ENCODE results near the gene MIP.
"Not testable (repeated sequence)": the region's sequence is repeated elsewhere in the genome, so short reads cannot be mapped to it uniquely, and the experiment has no call there.

MIP gene

DNA sequence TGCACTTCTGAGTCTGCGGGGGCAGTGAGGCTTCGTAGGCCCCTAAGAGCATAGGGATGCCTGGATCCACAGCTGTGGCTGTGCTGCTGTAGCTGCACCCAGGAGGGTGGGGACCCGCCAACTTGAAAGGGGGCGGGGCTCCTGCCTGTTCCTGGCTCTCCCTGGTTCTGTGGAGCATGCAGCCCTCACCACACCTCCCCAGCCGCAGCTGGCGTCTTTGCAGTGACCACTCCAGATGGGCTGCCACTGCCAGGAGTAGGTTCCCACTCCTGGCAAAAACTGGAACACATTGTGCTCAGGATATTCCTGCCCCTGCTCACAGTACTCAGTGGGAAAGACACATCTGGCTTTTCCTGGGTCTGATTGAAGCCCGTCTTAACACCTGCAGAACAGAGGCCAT, 41.1 kb downstream of the MIP start:
- TF ChIP-seq CTCF (IDR thresholded peaks at IDR 0.05; ENCODE audit: insufficient read depth, low read depth, low read length, missing control alignments) = no peak
- DNase-seq (ENCODE audit: low read depth) = no peak
- no peak overlapping the region for H3K4me3 ChIP-seq (ENCODE audit: low read length)

DNA sequence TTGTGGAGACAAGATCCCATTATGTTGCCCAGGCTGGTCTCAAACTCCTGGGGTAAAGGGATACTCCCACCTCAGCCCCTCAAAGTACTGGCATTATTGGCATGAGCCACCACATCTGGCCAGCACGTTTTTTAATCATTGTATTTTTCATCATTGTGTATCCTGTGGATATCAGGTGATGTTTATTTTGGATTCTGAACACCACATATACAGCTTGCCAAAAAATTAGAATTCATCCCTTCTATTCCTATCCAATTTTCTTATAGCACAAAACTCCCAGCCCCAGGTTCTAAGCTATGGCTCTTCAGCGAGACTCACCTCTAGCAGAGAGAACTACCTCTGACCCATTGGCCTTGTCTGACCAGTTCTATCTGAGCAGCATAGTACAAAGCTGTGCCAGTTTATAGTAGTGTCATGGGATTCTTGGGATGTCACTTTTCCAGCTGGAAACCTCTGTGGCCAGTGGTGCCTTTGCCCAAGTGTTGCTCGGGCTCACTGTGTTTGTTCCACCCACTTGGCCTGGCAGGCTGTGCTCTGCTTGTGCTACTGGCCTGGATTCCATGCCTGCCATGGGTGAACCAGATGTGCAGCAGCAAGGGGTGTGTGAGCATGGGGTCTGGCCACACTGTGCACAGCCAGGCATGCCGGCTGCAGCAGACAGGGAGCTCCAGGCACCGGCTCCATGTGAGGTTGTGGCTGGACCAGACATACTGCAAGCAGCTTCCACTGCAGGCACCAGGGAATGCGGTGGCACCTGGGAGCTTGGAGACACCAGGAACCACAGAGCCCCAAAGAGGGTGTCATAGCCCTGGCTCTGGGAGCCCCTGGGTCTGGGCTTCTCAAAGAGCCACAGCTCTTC, 42.4 kb downstream of the MIP start:
- no peak overlapping the region for H3K4me3 ChIP-seq (ENCODE audit: low read length)
- DNase-seq (ENCODE audit: low read depth) = no peak
- TF ChIP-seq CTCF (IDR thresholded peaks at IDR 0.05; ENCODE audit: insufficient read depth, low read depth, low read length, missing control alignments) = no peak

DNA sequence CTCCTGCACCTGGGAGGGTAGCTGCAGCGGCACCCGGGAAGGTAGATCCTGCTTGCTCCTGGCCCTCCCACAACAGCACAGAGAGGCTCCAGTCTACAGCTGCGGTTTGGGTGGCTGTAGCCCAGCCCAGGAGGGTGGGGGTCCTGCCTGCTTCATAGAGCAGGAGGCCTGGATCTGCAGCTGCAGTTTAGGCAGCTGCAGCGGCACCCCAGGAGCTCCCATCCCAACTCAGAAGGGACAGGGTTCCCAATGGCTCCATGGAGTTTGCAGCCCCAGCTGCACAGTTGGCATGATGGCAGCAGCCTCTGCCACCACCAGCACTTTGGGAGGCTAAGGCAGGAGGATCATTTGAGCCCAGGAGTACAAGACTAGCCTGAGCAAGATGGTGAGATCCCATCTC, 43.7 kb downstream of the MIP start:
- no peak for DNase-seq (ENCODE audit: low read depth)
- H3K4me3 ChIP-seq (ENCODE audit: low read length) = no peak overlapping the region
- no peak for TF ChIP-seq CTCF (IDR thresholded peaks at IDR 0.05; ENCODE audit: insufficient read depth, low read depth, low read length, missing control alignments)

- no peak for DNase-seq (ENCODE audit: low read depth)
- no peak for TF ChIP-seq CTCF (IDR thresholded peaks at IDR 0.05; ENCODE audit: insufficient read depth, low read depth, low read length, missing control alignments)
- no peak overlapping the region for H3K4me3 ChIP-seq (ENCODE audit: low read length)
Measured at GRCh38 chr12:56408799-56409417, 45.5 kb downstream of the MIP start.

DNA sequence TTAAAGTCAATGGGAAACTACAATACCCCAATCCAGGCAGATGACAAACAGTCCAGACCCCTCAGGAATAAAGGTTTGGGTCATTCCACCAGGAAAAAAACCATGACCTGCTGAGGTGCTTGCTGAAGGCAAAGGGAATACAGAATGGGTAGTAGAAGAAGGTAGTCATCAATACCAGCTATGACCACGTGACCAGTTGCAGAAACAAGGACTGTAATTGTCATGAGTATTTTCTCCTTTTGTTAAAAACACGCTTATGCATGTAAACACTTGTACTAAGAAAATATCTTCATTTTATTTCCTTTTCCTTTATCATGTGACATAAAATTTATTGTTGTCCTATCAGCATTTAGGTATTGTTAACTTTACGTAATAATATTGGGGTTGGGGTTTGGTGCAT, 50.2 kb downstream of the MIP start:
- H3K4me3 ChIP-seq (ENCODE audit: low read length); DNase-seq (ENCODE audit: low read depth): not testable (repeated sequence)

DNA sequence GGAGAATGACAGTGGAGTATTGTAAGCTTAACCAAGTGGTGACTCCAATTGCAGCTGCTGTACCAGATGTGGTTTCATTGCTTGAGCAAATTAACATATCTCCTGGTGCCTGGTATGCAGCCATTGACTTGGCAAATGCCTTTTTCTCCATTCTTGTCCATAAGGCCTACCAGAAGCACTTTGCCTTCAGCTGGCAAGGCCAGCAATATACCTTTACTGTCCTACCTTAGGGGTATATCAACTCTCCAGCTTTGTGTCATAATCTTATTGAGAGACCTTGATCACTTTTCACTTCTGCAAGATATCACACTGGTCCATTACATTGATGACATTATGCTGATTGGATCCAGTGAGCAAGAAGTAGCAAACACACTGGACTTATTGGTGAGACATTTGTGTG, 52.8 kb downstream of the MIP start:
- not testable (repeated sequence) for H3K4me3 ChIP-seq (ENCODE audit: low read length); DNase-seq (ENCODE audit: low read depth)

- not testable (repeated sequence) for H3K4me3 ChIP-seq (ENCODE audit: low read length); DNase-seq (ENCODE audit: low read depth)
Measured at GRCh38 chr12:56401125-56401524, 53.3 kb downstream of the MIP start.
